Activated T-helper 1 cell treated with anti-CD3 and anti-CD28 coated beads, Interleukin-12 subunit alpha, Interleukin-12 subunit beta, Interleukin-2, Interleukin-4 antibody, amounts not matched to agents 30 ng/mL and 10 ng/mL and 1 ng/mL, durations not matched to agents 14 hours and 24 hours and 36 hours (primary cell): ENCODE results near the gene MAEA. TPM values are rescaled to one million over a fixed set of nuclear protein-coding genes. Genes with fewer than 3 reads are reported as not detected.

Source experiments
- DNase-seq: peaks from one replicate; pipeline ENCODE4 v3.0.0; 2021; ENCODE audit warnings: low spot score
- H3K27ac Mint-ChIP-seq: one replicate; pipeline ENCODE4 v1.8.0; 2021; ENCODE audit warnings: mild to moderate bottlenecking, mixed read lengths
- H3K27me3 Mint-ChIP-seq: one replicate; pipeline ENCODE4 v1.8.0; 2022; ENCODE audit warnings: mild to moderate bottlenecking, moderate library complexity, mixed read lengths; ENCODE audit not compliant: insufficient read depth
- H3K36me3 Mint-ChIP-seq: one replicate; pipeline ENCODE4 v1.8.0; 2021; ENCODE audit warnings: low read depth, mixed read lengths
- H3K4me1 Mint-ChIP-seq: one replicate; pipeline ENCODE4 v1.8.0; 2021; ENCODE audit warnings: low read depth, mixed read lengths
- H3K4me3 Mint-ChIP-seq: one replicate; pipeline ENCODE4 v1.8.0; 2021; ENCODE audit warnings: mild to moderate bottlenecking, moderate library complexity, mixed read lengths
- H3K9me3 Mint-ChIP-seq: one replicate; pipeline ENCODE4 v1.8.0; 2021; ENCODE audit warnings: mixed read lengths
- intact Hi-C: fragments of 100-400 bp; cut with micrococcal nuclease; formaldehyde crosslinking; loops from one replicate; pipeline ENCODE4 v1.15.1; 2024
- total RNA-seq: library from RNA; stranded (reverse); gene quantifications from 2 replicates; pipeline ENCODE4 v1.2.3, GENCODE V29; 2022

Gene MAEA
- total RNA-seq, 1 donor from 2014 or later, result 67.1 TPM

DNA sequence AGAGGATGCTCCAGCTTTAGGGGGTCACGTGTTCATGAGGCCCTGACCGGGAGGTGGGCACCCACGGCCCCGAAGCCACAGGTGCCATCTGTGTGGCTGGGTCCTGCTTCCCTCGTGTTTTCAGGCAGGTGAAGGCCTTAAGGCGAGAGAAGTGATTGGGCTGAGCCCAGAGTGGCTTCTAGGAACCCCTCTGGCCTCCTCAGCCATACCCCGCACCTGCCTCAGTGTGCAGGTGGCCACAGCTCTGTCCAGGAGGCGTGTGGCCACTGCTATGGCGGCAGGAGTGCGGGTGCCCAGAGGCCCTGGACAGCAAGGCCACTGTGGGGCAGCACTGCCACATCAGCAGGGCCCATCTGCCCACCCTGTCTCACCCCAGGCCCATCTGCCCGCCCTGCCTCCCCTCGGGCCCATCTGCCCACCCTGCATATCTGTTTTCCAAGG lies 91.5 kb downstream of the MAEA start:
- no peaks in the 10 kb centered on the region for H3K36me3 Mint-ChIP-seq
- no peak overlapping the region for H3K4me3 Mint-ChIP-seq
- no peaks in the 10 kb centered on the region for H3K4me1 Mint-ChIP-seq
- no peaks in the 10 kb centered on the region for H3K9me3 Mint-ChIP-seq
- intact Hi-C loops, result no loop called here
- DNase-seq, result no peak
- H3K27me3 Mint-ChIP-seq, result no peaks in the 10 kb centered on the region
- H3K27ac Mint-ChIP-seq, result no peak overlapping the region

DNA sequence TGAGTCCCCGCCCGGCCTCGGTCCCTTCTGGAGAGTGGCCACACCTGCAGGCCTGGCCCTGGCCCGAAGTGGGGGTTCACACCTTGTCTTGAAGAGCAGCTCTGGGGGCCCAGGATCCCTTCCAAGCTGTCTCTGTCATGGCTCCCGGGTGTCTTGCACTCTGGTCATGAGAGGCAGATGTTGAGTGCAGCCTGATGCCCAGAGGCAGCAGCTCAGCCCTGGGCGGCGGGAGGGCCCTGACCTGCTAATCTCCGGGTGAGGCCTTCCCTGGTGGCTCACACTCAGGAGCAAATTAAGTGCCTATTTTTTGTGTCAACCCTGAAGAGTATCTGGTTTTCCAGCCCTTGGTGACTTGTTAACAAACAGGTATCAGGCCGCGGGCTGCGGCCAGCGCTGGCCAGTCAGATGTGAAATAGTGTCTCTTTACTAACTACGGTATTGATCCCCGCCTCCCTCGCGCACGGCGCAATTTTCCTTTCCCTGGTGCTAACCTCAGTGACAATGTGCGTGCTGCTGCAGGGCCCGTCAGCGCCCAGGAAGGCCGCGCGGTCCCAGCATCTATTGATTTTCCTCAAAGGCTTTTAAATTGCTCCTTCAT lies 92.4 kb downstream of the MAEA start:
- Mint-ChIP-seq H3K27me3 (no peaks in the 10 kb centered on the region), H3K9me3 (no peaks in the 10 kb centered on the region), H3K36me3 (peaks cover 3% of the 10 kb centered on the region), H3K4me1 (no peaks in the 10 kb centered on the region), H3K27ac (no peak overlapping the region), H3K4me3 (no peak overlapping the region)
- intact Hi-C loops, result no loop called here
- DNase-seq, result no peak

- Mint-ChIP-seq H3K4me3 (no peak overlapping the region), H3K9me3 (peaks cover 4% of the 10 kb centered on the region), H3K27me3 (no peaks in the 10 kb centered on the region), H3K36me3 (peaks cover 6% of the 10 kb centered on the region), H3K4me1 (no peaks in the 10 kb centered on the region), H3K27ac (no peak overlapping the region)
- no peak for DNase-seq
- intact Hi-C loops, result no loop called here
Measured at GRCh38 chr4:1382776-1383727, 93.4 kb downstream of the MAEA start.

DNA sequence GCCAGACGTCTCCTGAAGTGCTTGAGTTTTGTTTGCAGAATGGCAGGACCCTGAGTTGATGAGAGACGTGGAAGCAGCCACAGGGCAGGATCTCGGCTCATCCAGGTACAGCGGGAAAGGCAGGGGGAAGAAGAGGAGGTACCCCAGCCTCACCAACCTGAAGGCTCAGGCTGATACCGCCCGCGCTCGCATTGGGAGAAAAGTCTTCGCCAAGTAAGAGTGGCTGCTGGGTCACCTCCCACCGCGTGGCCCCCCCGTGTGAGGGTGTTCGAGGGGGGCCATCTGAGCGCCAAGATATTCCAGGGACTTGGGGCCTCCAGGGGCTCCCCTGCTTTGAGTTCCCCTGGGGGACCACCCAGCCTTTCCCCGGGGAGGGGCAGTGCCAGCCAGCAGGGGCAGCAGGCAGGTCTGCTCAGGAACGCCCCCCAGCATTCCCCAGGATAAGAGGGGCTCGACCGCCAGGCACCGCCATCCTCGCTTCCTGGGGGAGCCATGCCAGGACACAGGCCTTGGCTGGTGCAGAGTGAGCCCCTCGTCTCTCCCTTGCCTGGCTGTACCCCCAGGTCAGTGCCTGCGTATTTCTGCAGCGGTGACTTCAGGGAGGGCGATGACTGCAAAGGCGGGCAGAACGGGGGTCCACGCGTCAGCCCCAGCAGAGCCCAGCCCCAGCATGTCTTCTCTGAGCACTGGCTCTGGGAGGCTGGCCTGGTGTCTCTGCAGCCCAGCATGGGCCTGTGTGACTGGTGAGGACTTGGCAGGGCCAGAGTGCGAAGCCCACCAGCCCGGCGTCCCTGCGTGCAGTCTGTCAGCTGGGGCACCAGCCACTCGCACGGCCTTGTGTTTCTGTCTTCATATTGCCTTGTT lies 94.3 kb downstream of the MAEA start:
- Mint-ChIP-seq H3K9me3 (peaks cover 12% of the 10 kb centered on the region), H3K4me3 (no peak overlapping the region), H3K27me3 (no peaks in the 10 kb centered on the region), H3K4me1 (no peaks in the 10 kb centered on the region), H3K36me3 (peaks cover 13% of the 10 kb centered on the region), H3K27ac (no peak overlapping the region)
- no peak for DNase-seq
- intact Hi-C loops, result no loop called here

DNA sequence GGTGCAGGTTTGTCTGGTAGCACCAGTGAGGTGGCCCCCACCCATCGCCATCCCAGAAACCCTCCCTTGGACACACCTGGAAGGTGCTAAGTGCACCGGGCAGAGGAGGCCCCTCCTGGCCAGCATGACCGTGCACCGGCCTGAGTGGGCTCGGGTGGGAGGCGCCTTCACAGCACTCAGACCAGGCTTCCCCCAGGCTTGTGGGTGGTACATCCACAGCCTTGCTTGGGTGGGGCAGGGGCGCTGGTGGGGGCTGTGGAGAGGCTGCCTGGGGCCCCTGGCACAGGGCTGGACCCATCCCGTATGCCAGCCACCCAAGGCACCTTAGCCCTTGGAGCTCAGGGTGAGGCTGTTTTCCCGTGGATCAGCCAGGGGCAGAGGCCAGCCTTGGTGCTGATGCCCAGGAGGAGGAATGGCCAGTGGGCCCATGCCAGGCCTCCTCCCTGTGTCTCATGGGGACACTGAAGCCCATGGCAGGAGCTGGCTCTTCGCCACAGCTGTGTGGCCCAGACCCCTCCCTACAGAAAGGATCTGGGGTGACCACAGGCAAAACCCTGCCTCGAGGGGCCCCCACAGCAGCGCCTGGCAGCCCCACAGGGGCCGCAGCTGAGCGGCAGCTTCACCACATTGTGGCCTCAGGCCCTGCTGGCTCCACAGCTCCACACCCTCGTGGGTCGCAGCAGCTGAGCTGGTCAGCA lies 95.1 kb downstream of the MAEA start:
- DNase-seq, result no peak
- Mint-ChIP-seq H3K4me1 (no peaks in the 10 kb centered on the region), H3K9me3 (peaks cover 13% of the 10 kb centered on the region), H3K4me3 (no peak overlapping the region), H3K27me3 (peaks cover 2% of the 10 kb centered on the region), H3K36me3 (peaks cover 15% of the 10 kb centered on the region), H3K27ac (no peak overlapping the region)
- intact Hi-C loops, result no loop called here

DNA sequence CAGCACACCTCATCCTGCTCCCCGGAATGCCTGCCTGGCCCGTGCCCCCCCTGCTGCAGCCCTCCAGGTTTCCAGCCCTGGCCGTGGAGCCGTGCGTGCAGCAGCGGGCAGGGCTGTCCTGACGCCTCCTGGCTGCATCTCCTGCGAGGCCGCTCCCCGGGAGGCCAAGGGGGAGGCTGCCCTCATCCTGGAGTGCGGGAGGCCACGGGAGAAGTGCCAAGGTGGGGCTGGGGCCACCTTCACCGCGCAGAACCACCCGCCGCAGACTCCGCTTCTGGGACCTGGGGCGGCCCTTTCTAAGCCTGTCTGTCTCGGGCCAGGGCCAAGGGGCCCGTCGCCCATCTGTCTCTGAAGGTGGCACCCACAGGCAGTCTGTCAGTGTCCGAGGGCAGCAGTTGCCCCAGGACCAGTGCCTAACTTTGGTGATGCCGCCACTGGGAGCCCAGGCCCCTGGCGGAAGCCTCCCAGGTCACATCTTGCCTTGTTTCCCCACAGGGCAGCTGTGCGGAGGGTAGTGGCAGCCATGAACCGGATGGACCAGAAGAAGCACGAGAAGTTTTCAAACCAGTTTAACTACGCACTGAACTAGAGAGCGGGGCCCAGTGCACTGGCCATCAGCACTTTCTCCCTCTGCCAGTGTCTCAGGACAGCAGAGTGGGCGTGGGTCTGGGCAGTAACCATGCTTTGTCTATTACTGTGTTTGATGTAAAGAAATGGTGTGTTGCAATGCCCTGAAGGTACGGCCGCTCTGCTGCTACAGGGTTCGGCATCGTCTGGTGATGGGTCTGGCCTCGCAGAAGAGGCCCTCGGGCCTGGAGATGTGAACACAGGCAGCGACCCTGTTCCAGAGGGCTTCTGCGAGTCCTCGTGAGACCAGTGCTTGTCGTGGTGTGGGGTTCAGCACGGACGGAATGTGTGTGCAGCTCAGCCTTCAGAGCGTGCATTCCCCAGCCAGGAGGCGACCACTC lies 96.0 kb downstream of the MAEA start:
- peaks cover 15% of the 10 kb centered on the region for H3K36me3 Mint-ChIP-seq
- DNase-seq, result no peak
- H3K9me3 Mint-ChIP-seq, result peaks cover 16% of the 10 kb centered on the region
- no peak overlapping the region for H3K27ac Mint-ChIP-seq
- H3K4me1 Mint-ChIP-seq, result no peaks in the 10 kb centered on the region
- intact Hi-C loops, result no loop called here
- H3K27me3 Mint-ChIP-seq, result peaks cover 3% of the 10 kb centered on the region
- H3K4me3 Mint-ChIP-seq, result no peak overlapping the region

Other genes starting within 250 kb of the MAEA start
- 0.93 and 1.5 TPM in 2 replicates for gene RNF212, start 176.3 kb upstream of the MAEA start, total RNA-seq
- 12.1 and 16.3 TPM in 2 replicates for gene SPON2, start 117.3 kb upstream of the MAEA start, total RNA-seq
- gene CTBP1, start 40.8 kb upstream of the MAEA start, total RNA-seq, result 203 and 206 TPM in 2 replicates
- gene UVSSA, start 57.3 kb downstream of the MAEA start, total RNA-seq, result 25.8 and 27.5 TPM in 2 replicates
- not detected in 2 replicates for gene NKX1-1, start 116.6 kb downstream of the MAEA start, total RNA-seq